Measurements from ENCODE around the gene LRRTM4.

The LRRTM4 gene

GRCh38 chr2:77397763-77398162 is 124.4 kb downstream of the LRRTM4 start:
- no peak for DNase-seq (ENCODE audit: low read depth)
- TF ChIP-seq, protein P1, sequence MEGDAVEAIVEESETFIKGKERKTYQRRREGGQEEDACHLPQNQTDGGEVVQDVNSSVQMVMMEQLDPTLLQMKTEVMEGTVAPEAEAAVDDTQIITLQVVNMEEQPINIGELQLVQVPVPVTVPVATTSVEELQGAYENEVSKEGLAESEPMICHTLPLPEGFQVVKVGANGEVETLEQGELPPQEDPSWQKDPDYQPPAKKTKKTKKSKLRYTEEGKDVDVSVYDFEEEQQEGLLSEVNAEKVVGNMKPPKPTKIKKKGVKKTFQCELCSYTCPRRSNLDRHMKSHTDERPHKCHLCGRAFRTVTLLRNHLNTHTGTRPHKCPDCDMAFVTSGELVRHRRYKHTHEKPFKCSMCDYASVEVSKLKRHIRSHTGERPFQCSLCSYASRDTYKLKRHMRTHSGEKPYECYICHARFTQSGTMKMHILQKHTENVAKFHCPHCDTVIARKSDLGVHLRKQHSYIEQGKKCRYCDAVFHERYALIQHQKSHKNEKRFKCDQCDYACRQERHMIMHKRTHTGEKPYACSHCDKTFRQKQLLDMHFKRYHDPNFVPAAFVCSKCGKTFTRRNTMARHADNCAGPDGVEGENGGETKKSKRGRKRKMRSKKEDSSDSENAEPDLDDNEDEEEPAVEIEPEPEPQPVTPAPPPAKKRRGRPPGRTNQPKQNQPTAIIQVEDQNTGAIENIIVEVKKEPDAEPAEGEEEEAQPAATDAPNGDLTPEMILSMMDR (IDR thresholded peaks at IDR 0.05; ENCODE audit: insufficient read depth, low read depth, low read length, missing control alignments), result no peak
- H3K4me3 ChIP-seq (ENCODE audit: low read depth, low read length), result no peak overlapping the region

- H3K4me3 ChIP-seq (ENCODE audit: low read depth, low read length), result no peak overlapping the region
- DNase-seq (ENCODE audit: low read depth), result no peak
- TF ChIP-seq, protein P1 (IDR thresholded peaks at IDR 0.05; ENCODE audit: insufficient read depth, low read depth, low read length, missing control alignments), result no peak
Measured at GRCh38 chr2:77395011-77395410, 127.2 kb downstream of the LRRTM4 start.

- no peak for DNase-seq (ENCODE audit: low read depth)
- H3K4me3 ChIP-seq (ENCODE audit: low read depth, low read length), result no peak overlapping the region
- TF ChIP-seq, protein P1 (IDR thresholded peaks at IDR 0.05; ENCODE audit: insufficient read depth, low read depth, low read length, missing control alignments), result no peak
Measured at GRCh38 chr2:77391119-77391518, 131.1 kb downstream of the LRRTM4 start.

DNA sequence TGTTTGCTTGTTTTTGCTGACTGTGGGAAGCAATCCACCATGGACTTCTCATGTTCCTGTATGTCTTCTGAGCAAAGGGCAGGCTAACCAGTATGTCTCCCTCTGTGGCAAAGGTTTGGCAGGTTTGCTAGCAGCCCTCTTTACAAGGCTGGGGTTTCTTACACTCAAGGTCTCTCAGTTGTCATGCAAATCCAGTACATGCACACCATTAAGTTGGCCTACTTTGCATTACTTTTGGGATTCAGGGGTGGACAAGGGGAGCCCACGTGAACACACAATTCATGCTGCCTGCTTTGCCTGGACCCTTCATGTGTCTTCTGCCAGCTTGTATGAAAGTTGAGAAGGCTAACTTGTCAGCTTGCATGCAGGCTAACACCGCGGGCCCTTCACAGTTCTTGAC is 134.9 kb downstream of the LRRTM4 start:
- TF ChIP-seq, protein P1 (IDR thresholded peaks at IDR 0.05; ENCODE audit: insufficient read depth, low read depth, low read length, missing control alignments), result no peak
- no peak for DNase-seq (ENCODE audit: low read depth)
- H3K4me3 ChIP-seq (ENCODE audit: low read depth, low read length), result no peak overlapping the region

- DNase-seq (ENCODE audit: low read depth), result no peak
- H3K4me3 ChIP-seq (ENCODE audit: low read depth, low read length), result no peak overlapping the region
- TF ChIP-seq, protein P1 (IDR thresholded peaks at IDR 0.05; ENCODE audit: insufficient read depth, low read depth, low read length, missing control alignments), result no peak
Measured at GRCh38 chr2:77372636-77373035, 149.5 kb downstream of the LRRTM4 start.

DNA sequence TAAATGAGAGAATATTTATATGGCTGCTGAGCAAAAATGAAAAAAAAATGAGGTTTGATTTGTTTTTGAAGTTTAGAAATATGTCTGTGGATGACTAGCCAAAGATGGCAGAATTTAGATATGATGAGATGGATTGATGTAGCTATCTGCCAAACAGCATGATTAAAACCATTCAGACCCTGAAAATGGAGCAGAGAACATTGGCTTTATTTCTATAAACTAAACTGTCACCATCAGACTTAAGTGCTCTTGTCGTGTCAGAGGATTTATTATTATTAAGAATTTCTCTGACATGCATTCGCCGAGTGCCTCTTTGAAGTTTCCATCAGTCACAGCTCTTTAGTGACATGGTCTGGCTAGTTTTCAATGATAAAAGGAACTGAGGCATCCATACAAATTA is 151.7 kb downstream of the LRRTM4 start:
- TF ChIP-seq, protein P1 (IDR thresholded peaks at IDR 0.05; ENCODE audit: insufficient read depth, low read depth, low read length, missing control alignments), result no peak
- no peak overlapping the region for H3K4me3 ChIP-seq (ENCODE audit: low read depth, low read length)
- DNase-seq (ENCODE audit: low read depth), result no peak

- TF ChIP-seq, protein P1 (IDR thresholded peaks at IDR 0.05; ENCODE audit: insufficient read depth, low read depth, low read length, missing control alignments), result no peak
Measured at GRCh38 chr2:77363277-77363676, 158.9 kb downstream of the LRRTM4 start.

More at GRCh38 chr2:77363277-77363676, 158.9 kb downstream of the LRRTM4 start:
- H3K4me3 ChIP-seq (ENCODE audit: low read depth, low read length), result no peak overlapping the region
- no peak for DNase-seq (ENCODE audit: low read depth)
